ENCODE measurements around the gene METTL15.
"Not testable (repeated sequence)": the region's sequence is repeated elsewhere in the genome, so short reads cannot be mapped to it uniquely, and the experiment has no call there.

Gene METTL15

DNA sequence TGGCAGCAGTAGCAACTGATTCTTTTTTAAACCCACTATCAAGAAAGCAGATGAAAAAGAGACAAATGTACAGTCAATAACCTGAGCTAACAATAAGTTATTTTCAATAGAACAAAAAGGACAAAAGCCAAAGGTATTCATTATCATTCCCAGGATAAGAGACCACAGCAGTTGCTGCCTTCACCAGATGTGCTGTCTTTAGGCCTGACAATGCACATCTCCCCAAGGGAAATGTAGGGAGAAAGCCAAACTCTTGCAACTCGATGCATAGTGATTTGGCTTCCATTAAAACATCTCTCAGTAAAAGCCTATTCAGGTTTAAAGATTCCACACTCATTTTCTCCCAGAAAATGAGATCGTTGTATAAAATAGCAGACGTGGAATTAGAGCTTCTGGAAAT, 210.7 kb downstream of the METTL15 start:
- TF ChIP-seq CTCF (IDR thresholded peaks at IDR 0.05; ENCODE audit: unreplicated experiment in 3 of 3): no peak
- H3K9me3 Mint-ChIP-seq: no peaks in the 10 kb centered on the region
- no peaks in the 10 kb centered on the region for H3K27me3 Mint-ChIP-seq (ENCODE audit: low read depth)
- H3K36me3 Mint-ChIP-seq (ENCODE audit: low read depth): peaks cover 24% of the 10 kb centered on the region
- H3K27ac Mint-ChIP-seq: no peak overlapping the region
- no peak overlapping the region for H3K4me3 Mint-ChIP-seq
- peaks cover 4% of the 10 kb centered on the region for H3K4me1 Mint-ChIP-seq

- Mint-ChIP-seq H3K27ac (peak overlapping the region in 1 of 3 experiments; percentile 79), H3K4me3 (no peak overlapping the region), H3K9me3 (peaks cover 5% of the 10 kb centered on the region), H3K36me3 (ENCODE audit: low read depth) (peaks cover 19% of the 10 kb centered on the region), H3K27me3 (ENCODE audit: low read depth) (no peaks in the 10 kb centered on the region), H3K4me1 (peaks cover 3% of the 10 kb centered on the region)
- no peak for TF ChIP-seq CTCF (IDR thresholded peaks at IDR 0.05; ENCODE audit: unreplicated experiment in 3 of 3)
These were observed 215.4 kb downstream of the METTL15 start for GRCh38 chr11:28323621-28324020.

DNA sequence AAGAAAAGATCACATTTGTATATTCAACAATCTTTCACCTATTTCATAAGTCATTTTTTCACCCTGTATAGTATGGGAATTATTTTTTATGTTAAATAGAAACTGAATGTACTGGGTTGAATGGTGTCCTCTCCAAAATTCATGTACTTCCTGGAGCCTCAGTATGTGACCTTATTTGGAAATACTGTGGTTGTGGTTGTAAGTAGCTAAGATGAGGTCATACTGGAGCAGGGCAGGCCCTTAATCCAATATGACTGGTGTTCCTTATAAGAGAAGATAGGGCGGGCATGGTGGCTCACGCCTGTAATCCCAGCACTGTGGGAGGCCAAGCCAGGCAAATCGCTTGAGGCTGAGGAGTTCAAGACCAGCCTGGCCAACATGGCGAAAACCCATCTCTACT, 224.2 kb downstream of the METTL15 start:
- H3K9me3 Mint-ChIP-seq; H3K4me3 Mint-ChIP-seq; H3K4me1 Mint-ChIP-seq; H3K27ac Mint-ChIP-seq; H3K27me3 Mint-ChIP-seq (ENCODE audit: low read depth): not testable (repeated sequence)
- H3K36me3 Mint-ChIP-seq (ENCODE audit: low read depth): peaks cover 16% of the 10 kb centered on the region

- Mint-ChIP-seq H3K4me1 (no peaks in the 10 kb centered on the region), H3K4me3 (no peak overlapping the region), H3K36me3 (ENCODE audit: low read depth) (peaks cover 23% of the 10 kb centered on the region)
These were observed 229.5 kb downstream of the METTL15 start for GRCh38 chr11:28337701-28338100.

DNA sequence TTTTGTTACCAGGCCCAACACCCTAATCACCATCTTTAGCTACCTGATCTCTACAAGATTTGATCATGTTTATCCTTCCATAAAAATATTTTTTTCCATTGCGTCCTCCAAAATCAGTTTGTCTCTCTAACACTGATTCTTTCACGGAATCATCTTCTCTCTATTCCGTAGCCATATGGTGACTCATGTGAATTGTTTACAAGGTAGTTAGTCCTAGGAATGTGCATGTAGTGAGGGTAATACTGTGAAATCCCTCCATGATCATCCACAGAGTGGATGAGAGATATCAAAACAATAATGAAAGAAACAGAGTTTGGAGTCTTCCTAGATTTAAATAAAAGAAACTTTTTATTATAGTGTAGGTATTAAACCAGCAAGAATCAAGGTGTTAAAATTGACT, 230.2 kb downstream of the METTL15 start:
- Mint-ChIP-seq H3K27me3 (ENCODE audit: low read depth) (no peaks in the 10 kb centered on the region), H3K9me3 (peaks cover 32% of the 10 kb centered on the region), H3K4me3 (no peak overlapping the region), H3K36me3 (ENCODE audit: low read depth) (peaks cover 23% of the 10 kb centered on the region), H3K27ac (no peak overlapping the region), H3K4me1 (no peaks in the 10 kb centered on the region)
- TF ChIP-seq CTCF (IDR thresholded peaks at IDR 0.05; ENCODE audit: unreplicated experiment in 3 of 3): no peak

More at GRCh38 chr11:28337701-28338100, 229.5 kb downstream of the METTL15 start:
- H3K9me3 Mint-ChIP-seq: peaks cover 32% of the 10 kb centered on the region
- no peak overlapping the region for H3K27ac Mint-ChIP-seq
- no peaks in the 10 kb centered on the region for H3K27me3 Mint-ChIP-seq (ENCODE audit: low read depth)
- no peak for TF ChIP-seq CTCF (IDR thresholded peaks at IDR 0.05; ENCODE audit: unreplicated experiment in 3 of 3)

DNA sequence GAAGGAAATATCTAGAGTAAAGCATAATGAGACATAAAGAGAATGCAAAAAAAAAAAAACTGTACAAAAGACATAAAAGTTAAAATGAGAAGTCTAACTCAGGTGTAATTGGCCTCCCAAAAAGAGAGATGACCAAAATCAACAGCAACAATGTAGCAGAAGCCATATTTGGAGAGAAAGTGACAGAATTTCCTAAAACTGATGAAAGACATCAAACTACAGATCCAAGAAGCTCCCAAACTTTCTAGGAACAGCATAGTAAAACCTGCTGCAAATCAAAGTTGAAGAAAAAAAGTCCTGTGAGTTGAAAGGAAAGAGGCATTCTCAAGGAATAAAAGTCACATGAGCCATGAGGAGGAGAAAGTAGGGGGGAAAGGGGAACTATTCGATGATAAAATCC, 231.3 kb downstream of the METTL15 start:
- peaks cover 32% of the 10 kb centered on the region for H3K9me3 Mint-ChIP-seq
- H3K4me3 Mint-ChIP-seq: no peak overlapping the region
- H3K27ac Mint-ChIP-seq: no peak overlapping the region
- no peaks in the 10 kb centered on the region for H3K27me3 Mint-ChIP-seq (ENCODE audit: low read depth)
- no peak for TF ChIP-seq CTCF (IDR thresholded peaks at IDR 0.05; ENCODE audit: unreplicated experiment in 3 of 3)
- no peaks in the 10 kb centered on the region for H3K4me1 Mint-ChIP-seq
- H3K36me3 Mint-ChIP-seq (ENCODE audit: low read depth): peaks cover 23% of the 10 kb centered on the region

Measured in nephron (organoid).